Measurements from ENCODE around the gene BACH2.

- no peak for TF ChIP-seq REST (IDR thresholded peaks at IDR 0.05; ENCODE audit: insufficient replicate concordance, low read depth)
- no peak for TF ChIP-seq CTCF (IDR thresholded peaks at IDR 0.05; ENCODE audit: insufficient read depth, low read length)
Measured at GRCh38 chr6:90127595-90127994, 169.0 kb downstream of the BACH2 start.
